T-helper 2 cell treated with Interferon-gamma antibody and Interleukin-4, amounts not matched to agents 100 ng/mL and 5 ng/mL, for 36 hours (primary cell): ENCODE measurements around the gene VOPP1. TPM values are rescaled to one million over a fixed set of nuclear protein-coding genes. Genes with fewer than 3 reads are reported as not detected.

Source experiments
- intact Hi-C: fragments of 100-400 bp; cut with micrococcal nuclease; formaldehyde crosslinking; loops from one replicate; pipeline ENCODE4 v1.15.1; 2023
- total RNA-seq: library from RNA; stranded (reverse); gene quantifications from 2 replicates; pipeline ENCODE4 v1.2.3, GENCODE V29; 2022

VOPP1 gene
- total RNA-seq, 1 donor from 2014 or later: 76.0 TPM

- intact Hi-C loops: no loop called here
These were observed 78.9 kb downstream of the VOPP1 start for GRCh38 chr7:55493408-55493807.

- intact Hi-C loops: no loop called here
These were observed 81.0 kb downstream of the VOPP1 start for GRCh38 chr7:55491346-55491745.

- intact Hi-C loops: no loop called here
These were observed 82.2 kb downstream of the VOPP1 start for GRCh38 chr7:55490099-55490498.

DNA sequence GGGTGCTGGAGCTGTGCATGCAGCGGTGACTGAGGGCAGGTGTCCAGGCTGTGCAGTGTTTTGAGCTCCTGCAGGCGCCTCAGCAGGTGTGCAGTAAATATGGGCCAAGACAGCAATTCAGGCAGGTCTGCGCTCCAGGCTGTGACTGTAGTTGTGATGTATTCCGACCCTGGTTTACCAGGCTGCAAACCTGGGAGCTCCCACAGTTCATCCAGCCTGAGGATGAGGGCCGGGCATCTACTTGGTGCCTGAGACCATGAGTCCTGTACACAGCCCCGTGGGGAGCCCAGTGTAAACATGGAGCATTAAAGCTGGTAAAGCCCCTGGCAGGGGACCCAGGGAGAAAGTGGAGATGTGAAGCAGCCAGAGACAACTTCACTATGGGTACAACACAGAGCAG is 82.8 kb downstream of the VOPP1 start:
- intact Hi-C loops: no loop called here

DNA sequence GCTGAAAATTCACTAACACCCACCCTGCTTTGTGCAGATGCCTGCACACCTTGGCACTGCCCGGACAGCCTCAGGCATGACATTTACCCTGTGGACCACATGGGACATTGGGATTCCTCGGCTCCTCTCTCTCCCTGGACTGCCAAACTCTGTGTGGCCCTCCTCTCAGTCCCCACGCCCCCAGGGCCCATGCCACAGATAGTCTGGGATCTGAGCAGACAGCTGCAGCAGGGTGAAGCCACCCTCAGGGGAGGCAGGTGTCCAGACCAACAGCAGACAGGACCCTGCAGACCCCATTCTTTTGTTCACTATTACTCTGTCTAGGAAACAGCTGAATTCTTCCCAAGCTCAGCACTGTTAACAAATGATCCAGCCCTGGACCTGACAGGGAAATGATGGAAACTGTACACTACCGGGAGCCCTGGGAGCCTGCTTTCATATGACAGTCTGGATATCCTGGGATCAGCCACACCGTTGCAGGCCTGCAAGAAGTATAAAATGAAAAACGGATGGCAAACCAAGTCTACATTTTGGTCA is 83.4 kb downstream of the VOPP1 start:
- intact Hi-C loops: no loop called here

GRCh38 chr7:55488216-55488615 is 84.1 kb downstream of the VOPP1 start:
- intact Hi-C loops: no loop called here

GRCh38 chr7:55486991-55487390 is 85.3 kb downstream of the VOPP1 start:
- intact Hi-C loops: no loop called here

- intact Hi-C loops: no loop called here
These were observed 86.1 kb downstream of the VOPP1 start for GRCh38 chr7:55486192-55486590.

- intact Hi-C loops: no loop called here
These were observed 86.7 kb downstream of the VOPP1 start for GRCh38 chr7:55485501-55486191.

DNA sequence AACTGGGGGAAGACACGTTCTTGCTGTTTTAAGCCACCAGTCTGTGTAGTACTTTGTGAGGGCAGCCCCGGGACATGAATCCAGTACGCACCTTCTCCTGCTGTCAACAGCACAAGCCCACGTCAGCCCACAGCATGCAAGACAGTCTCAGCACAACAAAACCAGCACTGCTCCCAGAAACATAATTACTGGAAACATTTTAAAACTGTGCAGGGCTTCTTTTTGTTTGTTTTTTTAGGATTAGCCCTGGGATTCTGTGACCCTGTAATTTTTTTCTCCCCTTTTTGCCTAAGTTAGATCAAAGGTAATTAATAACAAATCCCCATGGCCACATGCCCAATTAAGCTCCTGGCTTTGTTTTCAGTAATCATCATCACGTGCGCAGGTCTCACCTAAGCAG is 87.5 kb downstream of the VOPP1 start:
- intact Hi-C loops: no loop called here

DNA sequence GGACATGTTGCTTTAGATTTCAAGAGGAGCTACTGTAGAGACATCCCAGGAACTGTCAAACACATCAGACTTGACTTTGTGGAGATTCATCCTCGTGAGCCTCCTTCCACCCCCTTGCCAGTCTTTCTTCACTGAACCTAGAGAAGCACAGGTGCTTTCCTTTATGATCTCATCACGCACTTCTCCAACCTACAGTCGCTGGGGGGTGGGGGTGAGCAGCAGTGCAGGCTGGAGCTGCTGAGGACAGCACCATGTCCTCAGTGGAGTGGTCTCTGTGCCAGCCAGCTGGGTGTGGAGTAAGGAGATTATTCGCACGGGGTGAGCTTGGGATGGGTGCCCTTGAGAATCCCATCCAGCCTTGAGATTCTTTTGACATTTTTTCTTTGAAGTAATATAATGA is 88.1 kb downstream of the VOPP1 start:
- intact Hi-C loops: no loop called here

DNA sequence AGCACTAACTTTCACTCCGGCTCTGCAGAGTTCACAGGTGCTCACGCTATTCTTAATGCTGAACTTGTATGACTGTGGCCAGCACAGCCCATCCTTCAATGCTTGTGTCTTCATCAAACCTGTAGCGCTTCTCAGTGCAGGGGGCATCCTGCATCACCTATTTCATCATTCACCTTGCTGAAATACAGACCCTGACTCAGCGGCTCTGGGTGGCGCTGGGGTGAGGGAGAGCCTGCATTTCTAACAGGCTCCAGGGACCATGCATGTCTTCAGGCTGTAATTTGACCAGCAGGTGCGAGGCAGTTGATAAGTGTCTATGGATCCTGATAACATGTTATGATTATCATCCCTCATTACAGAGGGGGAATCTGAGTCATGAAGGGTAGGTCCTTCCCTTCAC is 89.3 kb downstream of the VOPP1 start:
- intact Hi-C loops: no loop called here

- intact Hi-C loops: no loop called here
These were observed 91.1 kb downstream of the VOPP1 start for GRCh38 chr7:55481155-55481554.

DNA sequence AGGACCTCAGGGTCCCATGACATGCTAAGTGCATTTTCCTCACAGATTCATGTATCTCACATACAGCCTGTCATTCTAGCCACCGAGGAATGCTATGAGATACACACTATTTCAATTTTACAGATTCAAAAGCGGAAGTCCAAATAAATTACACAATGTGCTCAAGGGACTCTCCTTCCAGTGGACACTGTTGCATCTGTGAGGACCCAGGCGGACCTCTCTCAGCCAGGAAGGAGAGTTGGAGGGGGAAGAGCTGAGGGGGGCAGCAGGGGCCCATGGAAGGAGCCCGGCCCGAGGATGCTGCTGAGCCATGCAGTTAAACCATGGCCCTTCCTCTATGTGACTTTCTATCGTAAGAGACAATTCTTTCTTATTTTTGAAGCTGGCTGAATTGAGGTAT is 93.6 kb downstream of the VOPP1 start:
- intact Hi-C loops: loop anchor here (5.0 kb wide), 1 partner anchor 94 kb away; the partner anchor contains the start of gene VOPP1

DNA sequence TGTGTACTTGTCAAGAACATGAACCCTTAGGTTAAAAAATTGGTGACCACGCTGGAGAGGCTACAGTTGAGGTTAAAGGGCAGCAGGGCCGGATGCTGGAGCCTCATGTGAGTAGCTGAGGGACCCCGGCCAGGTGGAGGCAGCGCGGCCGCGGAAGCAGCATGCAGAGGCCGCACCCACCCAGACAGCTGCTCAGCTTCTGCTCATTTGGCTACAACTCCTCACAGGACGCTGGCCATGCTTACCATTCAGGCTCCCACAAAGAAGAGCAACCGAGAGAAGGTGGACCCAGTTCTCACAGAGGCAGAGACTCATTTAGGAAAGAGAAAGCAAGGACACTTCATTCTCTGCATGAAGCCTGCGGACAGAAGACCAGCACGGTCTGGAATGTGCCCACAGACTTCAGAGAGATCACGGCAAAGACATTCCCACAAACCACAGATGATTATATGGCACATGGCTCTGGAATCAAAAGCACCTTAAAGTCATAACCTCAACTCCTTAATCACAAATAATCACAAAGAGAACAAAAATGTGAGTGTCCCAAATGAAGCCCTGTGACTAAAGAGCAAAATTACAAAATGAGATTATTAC is 94.4 kb downstream of the VOPP1 start:
- intact Hi-C loops: loop anchor here (5.0 kb wide), 1 partner anchor 94 kb away; the partner anchor contains the start of gene VOPP1

DNA sequence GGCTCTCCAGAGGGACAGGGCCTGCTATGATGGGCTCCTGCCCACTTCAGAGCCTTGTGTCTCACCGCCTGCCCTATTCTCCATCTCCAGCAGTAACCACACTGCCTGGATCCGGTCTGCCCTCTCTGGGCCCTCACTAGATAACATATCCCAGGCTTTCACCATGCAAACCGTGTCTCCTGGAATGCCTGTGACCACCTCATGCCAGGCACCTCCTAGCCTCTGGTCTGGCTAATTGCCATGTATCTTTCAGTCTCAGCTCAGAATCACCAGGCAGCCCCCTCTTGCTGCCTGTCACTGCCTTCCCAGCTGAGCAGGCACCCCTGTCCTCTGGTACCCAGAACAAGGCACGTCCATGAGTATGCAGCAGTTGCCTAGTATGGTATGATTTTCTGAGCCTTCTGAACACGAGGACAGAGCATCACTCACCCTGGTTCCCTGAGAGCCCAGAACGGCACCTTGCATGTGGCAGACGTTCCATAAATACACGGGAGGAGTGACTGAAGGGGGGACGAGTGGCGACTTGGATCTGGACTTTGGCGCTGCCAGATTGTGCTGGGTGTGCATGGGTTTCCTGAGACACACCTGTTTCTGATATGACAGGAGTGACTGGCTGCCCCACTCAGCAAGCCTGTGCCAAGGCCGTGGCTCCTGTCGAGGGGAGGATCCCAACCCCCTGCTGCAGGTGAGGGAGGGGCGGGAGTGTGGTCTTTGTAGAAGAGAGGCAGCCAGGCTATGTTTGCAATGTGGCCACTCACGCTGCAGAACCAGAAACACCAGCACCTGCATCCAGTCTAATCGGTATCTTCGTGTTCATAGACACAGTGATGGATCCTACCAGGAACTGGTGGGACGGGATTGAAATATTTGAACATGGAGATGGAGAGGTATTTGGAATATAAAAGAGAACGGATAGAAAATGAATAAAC is 95.2 kb downstream of the VOPP1 start:
- intact Hi-C loops: loop anchor here (5.0 kb wide), 1 partner anchor 95 kb away; the partner anchor contains the start of gene VOPP1

- intact Hi-C loops: loop anchor here (2.0 to 5.0 kb wide), 2 partner anchors 59 to 96 kb away; partner anchors contain the start of gene VOPP1
These were observed 96.2 kb downstream of the VOPP1 start for GRCh38 chr7:55475855-55476803.

- intact Hi-C loops: loop anchor here (2.0 to 5.0 kb wide), 2 partner anchors 60 to 97 kb away; partner anchors contain the start of gene VOPP1
These were observed 97.1 kb downstream of the VOPP1 start for GRCh38 chr7:55474944-55475854.

- intact Hi-C loops: loop anchor here (2.0 kb wide), 1 partner anchor 61 kb away; no protein-coding TSS in a partner anchor
These were observed 98.4 kb downstream of the VOPP1 start for GRCh38 chr7:55473932-55474331.
